ENCODE measurements around the gene HEBP1. TPM values are rescaled to one million over a fixed set of nuclear protein-coding genes. Genes with fewer than 3 reads are reported as not detected.

HEBP1 gene
- total RNA-seq, 1 experiment from 2014 or later, result 22.2 TPM

GRCh38 chr12:12954878-12955625, 45.0 kb downstream of the HEBP1 start:
- Mint-ChIP-seq H3K4me1 (no peaks in the 10 kb centered on the region), H3K36me3 (ENCODE audit: insufficient read depth in 1 of 3, low read depth in 3 of 3) (peaks cover 0 to 3% (median 0%) of the 10 kb centered on the region in 3 experiments; a peak in 2 of 7 replicates), H3K27me3 (ENCODE audit: low read depth) (no peaks in the 10 kb centered on the region), H3K4me3 (no peak overlapping the region), H3K9me3 (no peaks in the 10 kb centered on the region), H3K27ac (no peak overlapping the region)
- Histone ChIP-seq H2BK15ac (ENCODE audit: low read depth, low read length) (0 out of 2 replicates have a peak overlapping the region, but pooled peaks have one; percentile 15), H3K4ac (ENCODE audit: low read depth, low read length) (no peak overlapping the region), H2AK5ac (ENCODE audit: insufficient read length, low read length) (no peak overlapping the region), H2AFZ (ENCODE audit: low read length) (no peak overlapping the region), H3K9me3 (ENCODE audit: control insufficient read depth, low read depth, low read length) (no peaks in the 10 kb centered on the region), H4K5ac (ENCODE audit: insufficient read length, low read depth, low read length) (no peak overlapping the region), H4K91ac (ENCODE audit: insufficient read length, low read depth, low read length) (no peak overlapping the region), H3T11ph (ENCODE audit: low read length) (no peak overlapping the region), H4K20me1 (ENCODE audit: control insufficient read depth, insufficient read depth, insufficient read length) (no peaks in the 10 kb centered on the region), H3K56ac (ENCODE audit: insufficient read length, low read depth, low read length) (no peak overlapping the region), H3K23ac (ENCODE audit: insufficient read length, low read depth, low read length) (no peak overlapping the region), H3K23me2 (ENCODE audit: insufficient read length, low read depth, low read length, poor library complexity, severe bottlenecking) (no peaks in the 10 kb centered on the region), H2BK120ac (ENCODE audit: low read depth, low read length, poor library complexity, severe bottlenecking) (no peak overlapping the region), H2BK5ac (ENCODE audit: insufficient read length, low read length) (no peak overlapping the region), H3K4me1 (ENCODE audit: insufficient read depth, low read length) (no peaks in the 10 kb centered on the region), H3K14ac (ENCODE audit: insufficient read depth, low read length) (no peak overlapping the region), H2BK20ac (ENCODE audit: low read depth, low read length, poor library complexity, severe bottlenecking) (no peak overlapping the region), H3K4me2 (ENCODE audit: insufficient read depth, insufficient read length, low read length) (no peak overlapping the region), H4K8ac (replicated peaks; ENCODE audit: insufficient read length, low read depth, low read length) (no peak overlapping the region), H3K9ac (ENCODE audit: extremely low read depth, insufficient read length, low read length) (no peak overlapping the region), H3K79me1 (ENCODE audit: insufficient read depth, low read depth, low read length, poor library complexity, severe bottlenecking) (no peaks in the 10 kb centered on the region), H3K27me3 (ENCODE audit: insufficient read depth, low read length) (no peaks in the 10 kb centered on the region), H3K79me2 (ENCODE audit: insufficient read depth, low read length) (no peaks in the 10 kb centered on the region), H3K18ac (ENCODE audit: insufficient read length, low read depth, low read length) (no peak overlapping the region), H2BK12ac (ENCODE audit: insufficient read length, low read depth, low read length) (no peak overlapping the region), H3K27ac (ENCODE audit: insufficient read length, low read depth, low read length) (no peak overlapping the region)
- no CpG with 5 or more reads among the region's 6 CpGs for WGBS (ENCODE audit: extremely low coverage, insufficient read length, low lambda C conversion rate)
- no peak for TF ChIP-seq CTCF (conservative IDR thresholded peaks at IDR 0.05)
- DNase-seq, result no peak

Data from H9 (cell line).